Upper lobe of left lung (tissue), 6 donors: ENCODE data around the gene RABEPK. TPM values are rescaled to one million over a fixed set of nuclear protein-coding genes. Genes with fewer than 3 reads are reported as not detected.
"Not testable (repeated sequence)": the region's sequence is repeated elsewhere in the genome, so short reads cannot be mapped to it uniquely, and the experiment has no call there.

Experiments used
- ATAC-seq, 2 donors: fragments of 200-7000 bp; cut with Tn5 transposase; one replicate each; pipeline ENCODE4 v1.9.1; 2022; ENCODE audit warnings: mild to moderate bottlenecking in 2 of 2, moderate library complexity in 2 of 2; ENCODE audit not compliant: low FRiP score in 2 of 2
- DNase-seq, 2 donors: peaks; one replicate each; pipeline ENCODE4 v3.0.0-alpha.2; 2019 to 2020
- H3K27ac ChIP-seq, 4 donors: fragments of 200-600 bp; sonication (generic); one replicate each; pipeline ENCODE4 v1.5.1; 2016 to 2019
- H3K27me3 ChIP-seq, 4 donors: fragments of 200-600 bp; sonication (generic); one replicate each; pipeline ENCODE4 v1.5.1; 2017 to 2019
- H3K36me3 ChIP-seq, 4 donors: fragments of 200-600 bp; sonication (generic); one replicate each; pipeline ENCODE4 v1.5.1; 2016 to 2019
- H3K4me1 ChIP-seq, 4 donors: fragments of 200-600 bp; sonication (generic); one replicate each; pipeline ENCODE4 v1.5.1; 2018 to 2019
- H3K4me3 ChIP-seq, 4 donors: fragments of 200-600 bp; sonication (generic); one replicate each; pipeline ENCODE4 v1.5.1; 2017 to 2019; ENCODE audit warnings: mild to moderate bottlenecking in 2 of 4, moderate library complexity in 1 of 4
- H3K9me3 ChIP-seq, 4 donors: fragments of 200-600 bp; sonication (generic); one replicate each; pipeline ENCODE4 v1.5.1; 2018 to 2019
- EP300 ChIP-seq, 4 donors: sonication (generic); formaldehyde crosslinking; IDR thresholded peaks; one replicate each; pipeline ENCODE4 v1.5.1; 2017; ENCODE audit warnings: antibody characterized with exemption in 4 of 4, control low read depth in 2 of 4
- POLR2A ChIP-seq, 4 donors: fragments of 450-650 bp; IDR thresholded peaks; one replicate each; pipeline ENCODE4 v1.5.1; 2016 to 2017; ENCODE audit warnings: antibody characterized with exemption in 4 of 4, mild to moderate bottlenecking in 2 of 4
- POLR2AphosphoS5 ChIP-seq, 2 donors: sonication (generic); formaldehyde crosslinking; IDR thresholded peaks; one replicate each; pipeline ENCODE4 v1.5.1; 2017; ENCODE audit warnings: antibody characterized with exemption in 2 of 2
- WGBS, 2 donors: methylation state at CpG; one replicate each; pipeline ENCODE4 v1.1.5; 2017 to 2018; 5-methylcytosine and 5-hydroxymethylcytosine counted together
- total RNA-seq, 6 donors: library from RNA; depleted of rRNA in 4 of 6; stranded (reverse); fragments of >200 nt in 4 of 6; gene quantifications; one replicate each; pipeline versions ENCODE4 v1.1.0 to v1.2.1, GENCODE V29; 2016 to 2021
- TF ChIP-seq, protein P1 (sequence below), 6 experiments: fragments of 450-650 bp in 4 of 6; fragments of 200-600 bp in 2 of 6; sonication (generic) in 2 of 6; IDR thresholded peaks; one replicate each; pipeline ENCODE4 v1.5.1; 2016 to 2019; ENCODE audit warnings: antibody characterized with exemption in 6 of 6
- donor health status: DM: no; HTN: no; CAD: no; lungs with moderate emphysema.
- donor health status: DM: no; HTN: yes; CAD: no; lungs with severe emphysema.

The RABEPK gene
- total RNA-seq, 6 donors from 2014 or later = 4.9 to 16.6 (median 12.7) TPM

DNA sequence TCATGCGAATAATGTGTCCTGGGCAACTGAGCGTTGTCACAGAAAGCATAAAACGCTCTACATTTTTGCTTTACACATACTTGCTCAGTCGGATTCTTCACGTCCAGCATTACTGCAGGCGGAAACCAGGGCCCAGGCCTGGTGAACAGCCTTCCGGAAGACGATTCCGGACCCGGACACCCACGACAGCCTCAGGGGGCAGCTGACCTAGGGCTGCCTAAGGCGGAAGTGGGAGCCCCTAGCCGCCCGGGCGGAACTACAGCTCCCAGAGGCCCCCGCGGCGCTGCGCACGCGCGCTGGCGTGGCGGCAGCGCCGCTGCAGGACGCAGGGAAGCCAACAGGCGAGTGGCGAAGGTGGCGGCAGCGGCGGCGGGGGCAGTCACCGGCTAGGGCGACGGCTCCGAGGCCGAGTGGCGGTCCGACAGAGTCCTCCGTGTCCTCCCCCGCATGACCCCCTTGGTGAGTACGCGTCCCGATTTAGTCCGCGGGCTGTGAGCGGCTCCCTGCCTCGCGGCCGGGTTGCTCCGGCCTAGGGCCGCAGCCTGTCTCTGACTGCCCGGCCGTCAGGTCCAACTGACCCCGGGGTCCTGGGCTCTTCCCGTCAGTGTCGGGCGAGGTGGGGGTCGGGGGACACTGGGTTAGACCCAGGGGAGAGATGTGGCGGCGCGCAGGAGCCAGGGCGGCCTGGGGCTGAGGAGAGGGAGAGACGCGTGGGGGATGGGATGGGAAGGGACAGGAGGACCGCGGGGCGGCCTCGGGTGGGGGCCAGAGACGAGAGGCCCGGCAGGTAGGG, 61.4 kb downstream of the RABEPK start, which contains the start of gene GAPVD1:
Gene GAPVD1, plus strand, starts transcription at position 326 of the 793 bp plus-strand sequence. CDS start 37,096 bp downstream, outside the sequence.
- Histone ChIP-seq H3K27me3 (no peaks in the 10 kb centered on the region), H3K9me3 (no peaks in the 10 kb centered on the region), H3K27ac (peak within 1 kb of the TSS; percentile 84 to 91 (median 88)), H3K36me3 (peaks cover 0 to 16% (median 0%) of the 10 kb centered on the region in 4 donors), H3K4me3 (peak within 1 kb of the TSS; percentile 56 to 99 (median 96)), H3K4me1 (peaks cover 20 to 31% (median 30%) of the 10 kb centered on the region in 4 donors)
- 3 to 10% methylated on average over 20 to 39 of the region's 72 CpGs for WGBS, 2 donors
- DNase-seq (peak; percentile 92 to 99), ATAC-seq (peak; percentile 98 to 100)
- peak in 3 of 4 donors; percentile 61 to 88 (median 83) for TF ChIP-seq POLR2A (IDR thresholded peaks at IDR 0.05)
- TF ChIP-seq POLR2AphosphoS5 (IDR thresholded peaks at IDR 0.05) = peak; percentile 78 to 85
- no peak for TF ChIP-seq EP300 (IDR thresholded peaks at IDR 0.05)
- TF ChIP-seq, protein P1, sequence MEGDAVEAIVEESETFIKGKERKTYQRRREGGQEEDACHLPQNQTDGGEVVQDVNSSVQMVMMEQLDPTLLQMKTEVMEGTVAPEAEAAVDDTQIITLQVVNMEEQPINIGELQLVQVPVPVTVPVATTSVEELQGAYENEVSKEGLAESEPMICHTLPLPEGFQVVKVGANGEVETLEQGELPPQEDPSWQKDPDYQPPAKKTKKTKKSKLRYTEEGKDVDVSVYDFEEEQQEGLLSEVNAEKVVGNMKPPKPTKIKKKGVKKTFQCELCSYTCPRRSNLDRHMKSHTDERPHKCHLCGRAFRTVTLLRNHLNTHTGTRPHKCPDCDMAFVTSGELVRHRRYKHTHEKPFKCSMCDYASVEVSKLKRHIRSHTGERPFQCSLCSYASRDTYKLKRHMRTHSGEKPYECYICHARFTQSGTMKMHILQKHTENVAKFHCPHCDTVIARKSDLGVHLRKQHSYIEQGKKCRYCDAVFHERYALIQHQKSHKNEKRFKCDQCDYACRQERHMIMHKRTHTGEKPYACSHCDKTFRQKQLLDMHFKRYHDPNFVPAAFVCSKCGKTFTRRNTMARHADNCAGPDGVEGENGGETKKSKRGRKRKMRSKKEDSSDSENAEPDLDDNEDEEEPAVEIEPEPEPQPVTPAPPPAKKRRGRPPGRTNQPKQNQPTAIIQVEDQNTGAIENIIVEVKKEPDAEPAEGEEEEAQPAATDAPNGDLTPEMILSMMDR (IDR thresholded peaks at IDR 0.05) = peak in 5 of 6 experiments; percentile 53 to 81 (median 72)

DNA sequence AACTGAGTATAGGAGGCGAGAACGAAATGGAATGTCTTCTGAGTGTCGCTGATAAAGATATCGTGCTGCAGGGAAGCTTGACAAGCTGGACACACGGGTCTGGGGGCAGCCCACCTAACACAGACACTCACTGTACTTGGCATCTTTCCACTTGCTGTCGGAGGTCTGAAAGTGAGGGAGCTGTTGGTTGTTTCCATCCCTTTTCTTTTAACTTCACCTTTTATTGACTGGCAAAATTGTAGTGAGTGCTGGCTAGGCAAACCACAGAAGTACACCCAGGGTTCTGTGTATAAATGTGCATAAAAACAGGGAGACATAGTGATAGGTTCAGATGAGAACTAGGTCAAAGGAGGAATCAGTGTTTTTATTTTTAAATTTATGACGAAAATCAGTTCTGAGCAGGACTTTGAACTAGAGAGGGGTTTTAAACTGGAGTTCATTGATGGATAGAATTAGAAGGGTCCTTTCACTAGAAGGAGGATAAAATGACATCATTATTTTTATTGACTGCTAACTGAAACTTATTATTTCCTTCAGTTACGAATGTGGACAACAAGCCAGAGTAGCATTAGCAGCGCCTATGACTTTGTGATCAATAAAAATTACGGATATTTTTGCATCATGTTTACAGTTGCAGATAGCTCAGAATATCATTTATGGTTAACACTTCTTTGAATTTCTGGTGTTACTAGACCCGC, 62.1 kb downstream of the RABEPK start:
- Histone ChIP-seq H3K9me3 (no peaks in the 10 kb centered on the region), H3K27ac (peak overlapping the region; percentile 84 to 91 (median 88)), H3K36me3 (peaks cover 0 to 24% (median 0%) of the 10 kb centered on the region in 4 donors), H3K4me3 (peak overlapping the region; percentile 56 to 99 (median 96)), H3K4me1 (peaks cover 20 to 31% (median 30%) of the 10 kb centered on the region in 4 donors), H3K27me3 (no peaks in the 10 kb centered on the region)
- DNase-seq = no peak
- TF ChIP-seq POLR2A (IDR thresholded peaks at IDR 0.05) (no peak), EP300 (IDR thresholded peaks at IDR 0.05) (no peak), POLR2AphosphoS5 (IDR thresholded peaks at IDR 0.05) (no peak)
- TF ChIP-seq, protein P1 (IDR thresholded peaks at IDR 0.05) = no peak
- ATAC-seq = no peak
- 18 to 21% methylated on average over 11 of the region's 11 CpGs for WGBS, 2 donors

DNA sequence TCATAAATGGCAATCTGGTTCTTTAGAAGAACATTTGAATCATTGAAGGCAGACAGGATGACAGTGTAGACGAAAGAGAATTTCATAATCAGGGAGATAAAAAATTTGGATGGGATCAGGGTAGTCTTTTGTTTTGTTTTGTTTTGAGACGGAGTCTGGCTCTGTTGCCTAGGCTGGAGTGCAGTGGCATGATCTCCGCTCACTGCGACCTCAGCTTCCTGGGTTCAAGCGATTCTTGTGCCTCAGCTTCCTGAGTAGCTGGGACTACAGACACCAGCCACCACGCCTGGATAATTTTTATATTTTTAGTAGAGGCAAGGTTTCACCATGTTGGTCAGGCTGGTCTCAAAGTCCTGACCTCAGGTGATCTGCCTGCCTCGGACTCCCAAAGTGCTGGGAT, 63.7 kb downstream of the RABEPK start:
- not testable (repeated sequence) for DNase-seq, H3K27me3 ChIP-seq, H3K4me3 ChIP-seq, ATAC-seq, H3K27ac ChIP-seq, H3K9me3 ChIP-seq
- 76 to 88% methylated on average over 7 of the region's 7 CpGs for WGBS, 2 donors
- Histone ChIP-seq H3K4me1 (peaks cover 20 to 35% (median 33%) of the 10 kb centered on the region in 4 donors), H3K36me3 (peaks cover 0 to 26% (median 0%) of the 10 kb centered on the region in 4 donors)

DNA sequence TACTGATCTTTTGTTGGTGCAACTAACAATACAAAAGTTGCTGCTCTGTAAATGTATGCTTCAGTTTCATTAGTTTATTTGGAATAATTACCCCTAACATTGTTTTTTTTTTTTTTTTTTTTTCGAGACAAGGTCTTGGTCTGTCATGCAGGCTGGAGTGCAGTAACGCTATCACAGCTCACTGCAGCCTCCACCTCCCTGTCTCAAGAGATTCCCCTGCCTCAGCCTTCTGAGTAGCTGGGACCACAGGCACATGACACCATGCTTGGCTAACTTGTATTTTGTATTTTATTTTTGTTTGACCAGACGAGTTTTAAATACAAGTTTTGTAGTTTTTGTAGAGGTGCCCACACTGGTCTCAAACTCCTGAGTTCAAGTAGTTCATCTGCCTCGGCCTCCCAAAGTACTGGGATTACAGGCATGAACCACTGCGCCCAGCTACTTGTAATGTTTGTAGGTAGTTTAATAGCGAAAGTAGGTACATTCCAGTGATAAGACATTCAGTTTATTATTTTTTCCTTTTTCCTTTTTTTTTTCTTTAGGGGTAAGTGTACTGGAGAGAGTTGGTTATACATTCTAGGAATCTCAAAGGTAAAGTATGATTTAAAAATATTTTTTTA, 68.2 kb downstream of the RABEPK start:
- Histone ChIP-seq H3K36me3 (peaks cover 0 to 26% (median 0%) of the 10 kb centered on the region in 4 donors), H3K4me1 (peaks cover 29 to 43% (median 34%) of the 10 kb centered on the region in 4 donors), H3K9me3 (no peaks in the 10 kb centered on the region), H3K27ac (peak overlapping the region in 3 of 4 donors; percentile 23 to 35 (median 24)), H3K27me3 (no peaks in the 10 kb centered on the region), H3K4me3 (no peak overlapping the region)
- DNase-seq (no peak), ATAC-seq (no peak)
- TF ChIP-seq POLR2AphosphoS5 (IDR thresholded peaks at IDR 0.05) (no peak), POLR2A (IDR thresholded peaks at IDR 0.05) (no peak), EP300 (IDR thresholded peaks at IDR 0.05) (no peak)
- TF ChIP-seq, protein P1 (IDR thresholded peaks at IDR 0.05) = no peak
- WGBS, 2 donors = 58 to 69% methylated on average over 6 of the region's 6 CpGs

DNA sequence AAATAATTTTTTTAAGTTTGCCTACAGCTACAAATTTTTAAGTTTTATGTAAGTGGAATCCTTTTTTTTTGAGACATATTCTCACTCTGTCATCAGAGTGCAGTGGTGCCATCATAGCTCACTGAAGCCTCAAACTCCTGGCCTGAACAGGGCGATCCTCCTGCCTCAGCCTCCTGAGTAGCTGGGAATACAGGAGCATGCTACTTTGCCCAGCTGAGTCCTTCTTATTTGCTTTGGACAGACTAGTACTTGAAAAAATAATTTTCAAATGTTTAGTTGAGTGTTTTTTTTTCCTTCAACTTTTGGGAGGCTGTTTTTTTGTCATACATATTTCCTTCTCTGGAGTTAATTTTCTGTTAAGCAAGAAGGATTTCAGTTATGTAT, 68.7 kb downstream of the RABEPK start:
- Histone ChIP-seq H3K4me3 (no peak overlapping the region), H3K9me3 (no peaks in the 10 kb centered on the region), H3K27me3 (no peaks in the 10 kb centered on the region), H3K27ac (peak overlapping the region in 2 of 4 donors; percentile 24 to 36), H3K36me3 (peaks cover 0 to 22% (median 0%) of the 10 kb centered on the region in 4 donors), H3K4me1 (peaks cover 25 to 43% (median 32%) of the 10 kb centered on the region in 4 donors)
- no peak for TF ChIP-seq POLR2A (IDR thresholded peaks at IDR 0.05)
- TF ChIP-seq EP300 (IDR thresholded peaks at IDR 0.05) = no peak
- ATAC-seq = no peak
- WGBS, 2 donors = 70 to 72% methylated on average over 1 of the region's 1 CpG
- DNase-seq = no peak
